GM23338 (cell line): Measurements from ENCODE around the gene TENM3. TPM values are rescaled to one million over a fixed set of nuclear protein-coding genes. Genes with fewer than 3 reads are reported as not detected.

Experiments used
- ATAC-seq: fragments of 200-7000 bp; cut with Tn5 transposase; 3 replicates; pipeline ENCODE4 v1.9.1; 2020
- DNase-seq: peaks from one replicate; pipeline ENCODE4 v3.0.0-alpha.2; 2015; ENCODE audit warnings: low spot score
- H2AFZ ChIP-seq: fragments of 200-600 bp; sonication (generic); 2 replicates; pipeline ENCODE4 v1.8.0; 2016; ENCODE audit warnings: antibody characterized with exemption, mild to moderate bottlenecking, moderate library complexity
- H3F3A ChIP-seq: fragments of 200-600 bp; sonication (generic); replicated peaks from 2 replicates; pipeline ENCODE4 v1.8.0; 2017; ENCODE audit warnings: antibody characterized with exemption, mixed run types, low read depth
- H3K27ac ChIP-seq: fragments of 200-600 bp; sonication (generic); 2 replicates; pipeline ENCODE4 v1.6.1; 2016; ENCODE audit warnings: low read depth
- H3K27me3 ChIP-seq: fragments of 200-600 bp; sonication (generic); 2 replicates; pipeline ENCODE4 v1.8.0; 2016; ENCODE audit warnings: mild to moderate bottlenecking, mixed run types, moderate library complexity; ENCODE audit not compliant: insufficient read depth
- H3K36me3 ChIP-seq: fragments of 200-600 bp; sonication (generic); 2 replicates; pipeline ENCODE4 v1.8.0; 2016; ENCODE audit warnings: mild to moderate bottlenecking; ENCODE audit not compliant: insufficient read depth
- H3K4me1 ChIP-seq: fragments of 200-600 bp; sonication (generic); 2 replicates; pipeline ENCODE4 v1.8.0; 2016; ENCODE audit warnings: mild to moderate bottlenecking, moderate library complexity; ENCODE audit not compliant: insufficient read depth
- H3K4me2 ChIP-seq: fragments of 200-600 bp; sonication (generic); 2 replicates; pipeline ENCODE4 v1.7.1; 2017; ENCODE audit warnings: mixed run types
- H3K4me3 ChIP-seq: fragments of 200-600 bp; sonication (generic); 2 replicates; pipeline ENCODE4 v1.6.1; 2016; ENCODE audit warnings: mixed run types
- H3K79me2 ChIP-seq: fragments of 200-600 bp; sonication (generic); replicated peaks from 2 replicates; pipeline ENCODE4 v1.8.0; 2017; ENCODE audit warnings: mild to moderate bottlenecking; ENCODE audit not compliant: insufficient read depth
- H3K9me2 ChIP-seq: fragments of 200-600 bp; sonication (generic); 2 replicates; pipeline ENCODE4 v1.8.0; 2017; ENCODE audit not compliant: insufficient read depth
- H4K20me1 ChIP-seq: fragments of 200-600 bp; sonication (generic); replicated peaks from 2 replicates; pipeline ENCODE4 v1.8.0; 2017; ENCODE audit warnings: mild to moderate bottlenecking; ENCODE audit not compliant: insufficient read depth
- H3K27ac Mint-ChIP-seq: 2 replicates; pipeline ENCODE4 v1.8.0; 2020; ENCODE audit warnings: inconsistent platforms, mild to moderate bottlenecking, moderate library complexity, mixed read lengths
- H3K27me3 Mint-ChIP-seq: 3 replicates; pipeline ENCODE4 v1.8.0; 2022; ENCODE audit warnings: low read depth, mild to moderate bottlenecking, moderate library complexity, mixed read lengths, inconsistent platforms; ENCODE audit not compliant: insufficient read depth, poor library complexity
- H3K36me3 Mint-ChIP-seq: 3 replicates; pipeline ENCODE4 v1.8.0; 2021; ENCODE audit warnings: low read depth, mild to moderate bottlenecking, inconsistent platforms, moderate library complexity, mixed read lengths
- H3K4me1 Mint-ChIP-seq: 3 replicates; pipeline ENCODE4 v1.8.0; 2020; ENCODE audit warnings: mild to moderate bottlenecking, inconsistent platforms, mixed read lengths
- H3K4me3 Mint-ChIP-seq: 3 replicates; pipeline ENCODE4 v1.8.0; 2021; ENCODE audit warnings: moderate library complexity, mild to moderate bottlenecking, inconsistent platforms, mixed read lengths
- H3K9me3 Mint-ChIP-seq: 3 replicates; pipeline ENCODE4 v1.8.0; 2020; ENCODE audit warnings: moderate library complexity, mild to moderate bottlenecking, inconsistent platforms, mixed read lengths
- CREB1 ChIP-seq: fragments of 250-450 bp; sonication (Bioruptor Pico); IDR thresholded peaks from 2 replicates; pipeline ENCODE4 v1.5.0; 2020; ENCODE audit warnings: low read depth, mild to moderate bottlenecking, moderate library complexity
- EZH2 ChIP-seq: fragments of 200-600 bp; sonication (generic); IDR thresholded peaks from one replicate; pipeline ENCODE4 v1.8.0; 2017; ENCODE audit warnings: antibody characterized with exemption, mild to moderate bottlenecking, low read depth; ENCODE audit not compliant: unreplicated experiment
- EZH2phosphoT487 ChIP-seq: fragments of 200-600 bp; sonication (generic); IDR thresholded peaks from one replicate; pipeline ENCODE4 v1.8.1; 2018; ENCODE audit warnings: antibody characterized with exemption; ENCODE audit not compliant: unreplicated experiment
- JUNB ChIP-seq: IDR thresholded peaks from one replicate; pipeline ENCODE4 v1.6.1; 2016; ENCODE audit warnings: antibody characterized with exemption; ENCODE audit not compliant: unreplicated experiment
- NANOG ChIP-seq: IDR thresholded peaks from 2 replicates; pipeline ENCODE4 v1.6.1; 2016; ENCODE audit warnings: antibody characterized with exemption, borderline replicate concordance
- POLR2AphosphoS5 ChIP-seq: IDR thresholded peaks from 2 replicates; pipeline ENCODE4 v1.6.1; 2016; ENCODE audit warnings: antibody characterized with exemption, low read depth
- STAT1 ChIP-seq: IDR thresholded peaks from one replicate; pipeline ENCODE4 v1.6.1; 2016; ENCODE audit warnings: antibody characterized with exemption; ENCODE audit not compliant: unreplicated experiment
- ZNF114 ChIP-seq: fragments of 250-450 bp; sonication (Bioruptor Pico); IDR thresholded peaks from 2 replicates; pipeline ENCODE4 v1.5.0; 2020; ENCODE audit warnings: mild to moderate bottlenecking, moderate library complexity
- ZNF331 ChIP-seq: fragments of 250-450 bp; sonication (Bioruptor Pico); IDR thresholded peaks from 2 replicates; pipeline ENCODE4 v1.5.0; 2020; ENCODE audit warnings: low read depth, mild to moderate bottlenecking, moderate library complexity
- polyA plus RNA-seq: library from polyadenylated mRNA; unstranded; fragments of >200 nt; fragmentation: Nextera tagmentation; extraction: Ambion mirVana; gene quantifications from 2 replicates; pipeline ENCODE4 v1.2.1, GENCODE V29; 2016
- total RNA-seq: library from RNA; depleted of rRNA; stranded (reverse); fragments of >200 nt; shearing (Covaris generic); gene quantifications from 2 replicates; pipeline ENCODE4 v1.2.3, GENCODE V29; 2014
- TF ChIP-seq, protein P1 (sequence below): IDR thresholded peaks from 2 replicates; pipeline ENCODE4 v1.6.1; 2016; ENCODE audit warnings: antibody characterized with exemption
- TF ChIP-seq, protein P2 (sequence below): IDR thresholded peaks from one replicate; pipeline ENCODE4 v1.6.1; 2018; ENCODE audit warnings: antibody characterized with exemption; ENCODE audit not compliant: unreplicated experiment
- TF ChIP-seq, protein P3 (sequence below): fragments of 250-450 bp; sonication (Bioruptor Pico); IDR thresholded peaks from 2 replicates; pipeline ENCODE4 v1.5.0; 2020; ENCODE audit warnings: mild to moderate bottlenecking, moderate library complexity
- TF ChIP-seq, protein P4 (sequence below), 2 experiments: fragments of 200-600 bp in 1 of 2; sonication (generic) in 1 of 2; conservative IDR thresholded peaks; 2 replicates each; pipeline versions ENCODE4 v1.5.1 to v1.6.1; 2016 to 2017; ENCODE audit warnings: antibody characterized with exemption in 2 of 2, low read depth in 2 of 2, mild to moderate bottlenecking in 2 of 2, moderate library complexity in 1 of 2

TENM3 gene
- total and polyA plus RNA-seq, 2 experiments from 2014 or later: 22.2 to 128 TPM

DNA sequence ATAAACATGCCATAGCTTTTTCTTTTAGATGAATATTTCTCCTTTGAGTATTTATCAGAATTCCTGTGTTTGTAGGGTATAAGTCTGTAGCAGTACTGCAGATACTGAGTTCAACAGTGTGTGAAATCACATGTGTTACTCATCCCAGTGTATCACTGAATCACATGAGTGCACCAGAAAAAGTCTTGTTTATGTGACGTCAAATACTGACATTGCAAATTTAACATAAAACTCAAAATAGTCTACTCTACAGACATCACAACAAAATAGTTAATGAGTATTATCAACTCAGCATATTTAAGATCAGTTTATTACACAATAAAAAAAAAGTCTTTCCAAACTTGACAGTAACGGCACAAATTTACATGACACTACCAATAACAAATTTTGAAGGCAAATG is 452.6 kb downstream of the TENM3 start:
- H3K36me3 Mint-ChIP-seq: 0 out of 3 replicates have a peak, but pooled peaks cover 4% of the 10 kb centered on the region
- H3K36me3 ChIP-seq: no peaks in the 10 kb centered on the region
- no peaks in the 10 kb centered on the region for H3K9me3 Mint-ChIP-seq
- H3K79me2 ChIP-seq: no peaks in the 10 kb centered on the region
- no peaks in the 10 kb centered on the region for H3F3A ChIP-seq
- H3K27ac Mint-ChIP-seq: no peak overlapping the region
- H3K4me3 Mint-ChIP-seq: no peak overlapping the region
- peaks cover 4% of the 10 kb centered on the region for H3K27me3 Mint-ChIP-seq
- no peaks in the 10 kb centered on the region for H3K27me3 ChIP-seq
- no peak for ATAC-seq
- H3K4me3 ChIP-seq: no peak overlapping the region
- TF ChIP-seq STAT1 (no peak), ZNF114 (CRISPR knock-in tag) (no peak), JUNB (no peak), EZH2phosphoT487 (no peak), ZNF331 (no peak), NANOG (no peak), CREB1 (no peak), EZH2 (no peak), POLR2AphosphoS5 (no peak)
- TF ChIP-seq, protein P1, sequence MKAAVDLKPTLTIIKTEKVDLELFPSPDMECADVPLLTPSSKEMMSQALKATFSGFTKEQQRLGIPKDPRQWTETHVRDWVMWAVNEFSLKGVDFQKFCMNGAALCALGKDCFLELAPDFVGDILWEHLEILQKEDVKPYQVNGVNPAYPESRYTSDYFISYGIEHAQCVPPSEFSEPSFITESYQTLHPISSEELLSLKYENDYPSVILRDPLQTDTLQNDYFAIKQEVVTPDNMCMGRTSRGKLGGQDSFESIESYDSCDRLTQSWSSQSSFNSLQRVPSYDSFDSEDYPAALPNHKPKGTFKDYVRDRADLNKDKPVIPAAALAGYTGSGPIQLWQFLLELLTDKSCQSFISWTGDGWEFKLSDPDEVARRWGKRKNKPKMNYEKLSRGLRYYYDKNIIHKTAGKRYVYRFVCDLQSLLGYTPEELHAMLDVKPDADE: no peak
- TF ChIP-seq, protein P2, sequence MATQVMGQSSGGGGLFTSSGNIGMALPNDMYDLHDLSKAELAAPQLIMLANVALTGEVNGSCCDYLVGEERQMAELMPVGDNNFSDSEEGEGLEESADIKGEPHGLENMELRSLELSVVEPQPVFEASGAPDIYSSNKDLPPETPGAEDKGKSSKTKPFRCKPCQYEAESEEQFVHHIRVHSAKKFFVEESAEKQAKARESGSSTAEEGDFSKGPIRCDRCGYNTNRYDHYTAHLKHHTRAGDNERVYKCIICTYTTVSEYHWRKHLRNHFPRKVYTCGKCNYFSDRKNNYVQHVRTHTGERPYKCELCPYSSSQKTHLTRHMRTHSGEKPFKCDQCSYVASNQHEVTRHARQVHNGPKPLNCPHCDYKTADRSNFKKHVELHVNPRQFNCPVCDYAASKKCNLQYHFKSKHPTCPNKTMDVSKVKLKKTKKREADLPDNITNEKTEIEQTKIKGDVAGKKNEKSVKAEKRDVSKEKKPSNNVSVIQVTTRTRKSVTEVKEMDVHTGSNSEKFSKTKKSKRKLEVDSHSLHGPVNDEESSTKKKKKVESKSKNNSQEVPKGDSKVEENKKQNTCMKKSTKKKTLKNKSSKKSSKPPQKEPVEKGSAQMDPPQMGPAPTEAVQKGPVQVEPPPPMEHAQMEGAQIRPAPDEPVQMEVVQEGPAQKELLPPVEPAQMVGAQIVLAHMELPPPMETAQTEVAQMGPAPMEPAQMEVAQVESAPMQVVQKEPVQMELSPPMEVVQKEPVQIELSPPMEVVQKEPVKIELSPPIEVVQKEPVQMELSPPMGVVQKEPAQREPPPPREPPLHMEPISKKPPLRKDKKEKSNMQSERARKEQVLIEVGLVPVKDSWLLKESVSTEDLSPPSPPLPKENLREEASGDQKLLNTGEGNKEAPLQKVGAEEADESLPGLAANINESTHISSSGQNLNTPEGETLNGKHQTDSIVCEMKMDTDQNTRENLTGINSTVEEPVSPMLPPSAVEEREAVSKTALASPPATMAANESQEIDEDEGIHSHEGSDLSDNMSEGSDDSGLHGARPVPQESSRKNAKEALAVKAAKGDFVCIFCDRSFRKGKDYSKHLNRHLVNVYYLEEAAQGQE: no peak
- TF ChIP-seq, protein P3, sequence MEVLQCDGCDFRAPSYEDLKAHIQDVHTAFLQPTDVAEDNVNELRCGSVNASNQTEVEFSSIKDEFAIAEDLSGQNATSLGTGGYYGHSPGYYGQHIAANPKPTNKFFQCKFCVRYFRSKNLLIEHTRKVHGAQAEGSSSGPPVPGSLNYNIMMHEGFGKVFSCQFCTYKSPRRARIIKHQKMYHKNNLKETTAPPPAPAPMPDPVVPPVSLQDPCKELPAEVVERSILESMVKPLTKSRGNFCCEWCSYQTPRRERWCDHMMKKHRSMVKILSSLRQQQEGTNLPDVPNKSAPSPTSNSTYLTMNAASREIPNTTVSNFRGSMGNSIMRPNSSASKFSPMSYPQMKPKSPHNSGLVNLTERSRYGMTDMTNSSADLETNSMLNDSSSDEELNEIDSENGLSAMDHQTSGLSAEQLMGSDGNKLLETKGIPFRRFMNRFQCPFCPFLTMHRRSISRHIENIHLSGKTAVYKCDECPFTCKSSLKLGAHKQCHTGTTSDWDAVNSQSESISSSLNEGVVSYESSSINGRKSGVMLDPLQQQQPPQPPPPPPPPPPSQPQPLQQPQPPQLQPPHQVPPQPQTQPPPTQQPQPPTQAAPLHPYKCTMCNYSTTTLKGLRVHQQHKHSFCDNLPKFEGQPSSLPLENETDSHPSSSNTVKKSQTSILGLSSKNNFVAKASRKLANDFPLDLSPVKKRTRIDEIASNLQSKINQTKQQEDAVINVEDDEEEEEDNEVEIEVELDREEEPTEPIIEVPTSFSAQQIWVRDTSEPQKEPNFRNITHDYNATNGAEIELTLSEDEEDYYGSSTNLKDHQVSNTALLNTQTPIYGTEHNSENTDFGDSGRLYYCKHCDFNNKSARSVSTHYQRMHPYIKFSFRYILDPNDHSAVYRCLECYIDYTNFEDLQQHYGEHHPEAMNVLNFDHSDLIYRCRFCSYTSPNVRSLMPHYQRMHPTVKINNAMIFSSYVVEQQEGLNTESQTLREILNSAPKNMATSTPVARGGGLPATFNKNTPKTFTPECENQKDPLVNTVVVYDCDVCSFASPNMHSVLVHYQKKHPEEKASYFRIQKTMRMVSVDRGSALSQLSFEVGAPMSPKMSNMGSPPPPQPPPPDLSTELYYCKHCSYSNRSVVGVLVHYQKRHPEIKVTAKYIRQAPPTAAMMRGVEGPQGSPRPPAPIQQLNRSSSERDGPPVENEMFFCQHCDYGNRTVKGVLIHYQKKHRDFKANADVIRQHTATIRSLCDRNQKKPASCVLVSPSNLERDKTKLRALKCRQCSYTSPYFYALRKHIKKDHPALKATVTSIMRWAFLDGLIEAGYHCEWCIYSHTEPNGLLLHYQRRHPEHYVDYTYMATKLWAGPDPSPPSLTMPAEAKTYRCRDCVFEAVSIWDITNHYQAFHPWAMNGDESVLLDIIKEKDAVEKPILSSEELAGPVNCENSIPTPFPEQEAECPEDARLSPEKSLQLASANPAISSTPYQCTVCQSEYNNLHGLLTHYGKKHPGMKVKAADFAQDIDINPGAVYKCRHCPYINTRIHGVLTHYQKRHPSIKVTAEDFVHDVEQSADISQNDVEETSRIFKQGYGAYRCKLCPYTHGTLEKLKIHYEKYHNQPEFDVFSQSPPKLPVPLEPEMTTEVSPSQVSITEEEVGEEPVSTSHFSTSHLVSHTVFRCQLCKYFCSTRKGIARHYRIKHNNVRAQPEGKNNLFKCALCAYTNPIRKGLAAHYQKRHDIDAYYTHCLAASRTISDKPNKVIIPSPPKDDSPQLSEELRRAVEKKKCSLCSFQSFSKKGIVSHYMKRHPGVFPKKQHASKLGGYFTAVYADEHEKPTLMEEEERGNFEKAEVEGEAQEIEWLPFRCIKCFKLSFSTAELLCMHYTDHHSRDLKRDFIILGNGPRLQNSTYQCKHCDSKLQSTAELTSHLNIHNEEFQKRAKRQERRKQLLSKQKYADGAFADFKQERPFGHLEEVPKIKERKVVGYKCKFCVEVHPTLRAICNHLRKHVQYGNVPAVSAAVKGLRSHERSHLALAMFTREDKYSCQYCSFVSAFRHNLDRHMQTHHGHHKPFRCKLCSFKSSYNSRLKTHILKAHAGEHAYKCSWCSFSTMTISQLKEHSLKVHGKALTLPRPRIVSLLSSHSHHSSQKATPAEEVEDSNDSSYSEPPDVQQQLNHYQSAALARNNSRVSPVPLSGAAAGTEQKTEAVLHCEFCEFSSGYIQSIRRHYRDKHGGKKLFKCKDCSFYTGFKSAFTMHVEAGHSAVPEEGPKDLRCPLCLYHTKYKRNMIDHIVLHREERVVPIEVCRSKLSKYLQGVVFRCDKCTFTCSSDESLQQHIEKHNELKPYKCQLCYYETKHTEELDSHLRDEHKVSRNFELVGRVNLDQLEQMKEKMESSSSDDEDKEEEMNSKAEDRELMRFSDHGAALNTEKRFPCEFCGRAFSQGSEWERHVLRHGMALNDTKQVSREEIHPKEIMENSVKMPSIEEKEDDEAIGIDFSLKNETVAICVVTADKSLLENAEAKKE: no peak
- TF ChIP-seq, protein P4, sequence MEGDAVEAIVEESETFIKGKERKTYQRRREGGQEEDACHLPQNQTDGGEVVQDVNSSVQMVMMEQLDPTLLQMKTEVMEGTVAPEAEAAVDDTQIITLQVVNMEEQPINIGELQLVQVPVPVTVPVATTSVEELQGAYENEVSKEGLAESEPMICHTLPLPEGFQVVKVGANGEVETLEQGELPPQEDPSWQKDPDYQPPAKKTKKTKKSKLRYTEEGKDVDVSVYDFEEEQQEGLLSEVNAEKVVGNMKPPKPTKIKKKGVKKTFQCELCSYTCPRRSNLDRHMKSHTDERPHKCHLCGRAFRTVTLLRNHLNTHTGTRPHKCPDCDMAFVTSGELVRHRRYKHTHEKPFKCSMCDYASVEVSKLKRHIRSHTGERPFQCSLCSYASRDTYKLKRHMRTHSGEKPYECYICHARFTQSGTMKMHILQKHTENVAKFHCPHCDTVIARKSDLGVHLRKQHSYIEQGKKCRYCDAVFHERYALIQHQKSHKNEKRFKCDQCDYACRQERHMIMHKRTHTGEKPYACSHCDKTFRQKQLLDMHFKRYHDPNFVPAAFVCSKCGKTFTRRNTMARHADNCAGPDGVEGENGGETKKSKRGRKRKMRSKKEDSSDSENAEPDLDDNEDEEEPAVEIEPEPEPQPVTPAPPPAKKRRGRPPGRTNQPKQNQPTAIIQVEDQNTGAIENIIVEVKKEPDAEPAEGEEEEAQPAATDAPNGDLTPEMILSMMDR (conservative IDR thresholded peaks at IDR 0.05; ENCODE audit: low read depth in 2 of 2): no peak
- H3K27ac ChIP-seq: no peak overlapping the region
- H3K4me2 ChIP-seq: no peak overlapping the region
- peaks cover 39% of the 10 kb centered on the region for H3K4me1 Mint-ChIP-seq
- H3K4me1 ChIP-seq: peaks cover 19% of the 10 kb centered on the region; the same call in 1 of the 2 replicates
- no peak overlapping the region for H2AFZ ChIP-seq
- H4K20me1 ChIP-seq: no peaks in the 10 kb centered on the region
- no peak for DNase-seq
- no peaks in the 10 kb centered on the region for H3K9me2 ChIP-seq
